Astrocyte (in vitro differentiated cells and primary cell): ENCODE measurements around the gene LRRC2. TPM values are rescaled to one million over a fixed set of nuclear protein-coding genes. Genes with fewer than 3 reads are reported as not detected.
A peak's percentile ranks its signal among the peaks of the same experiment; 100 is the strongest.

ENCODE experiments used
- DNase-seq: peaks from one replicate; pipeline ENCODE4 v3.0.0-alpha.2; 2010; ENCODE audit warnings: low read depth
- FAIRE-seq: peaks from 2 replicates; lab custom pipeline; 2011; peaks lifted over from hg19 to GRCh38; lab: Jason Lieb, UNC
- H2AFZ ChIP-seq: 2 replicates; pipeline ENCODE4 v1.6.0; 2012; ENCODE audit warnings: low read depth, low read length, inconsistent platforms
- H3K27ac ChIP-seq: 2 replicates; pipeline ENCODE4 v1.5.1; 2011; ENCODE audit warnings: low read depth, low read length, inconsistent platforms
- H3K27me3 ChIP-seq: 2 replicates; pipeline ENCODE4 v1.6.0; 2011; ENCODE audit warnings: low read length, inconsistent platforms; ENCODE audit not compliant: insufficient read depth
- H3K36me3 ChIP-seq: 2 replicates; pipeline ENCODE4 v1.5.1; 2011; ENCODE audit warnings: low read length, inconsistent platforms; ENCODE audit not compliant: insufficient read depth
- H3K4me1 ChIP-seq: 2 replicates; pipeline ENCODE4 v1.5.1; 2011; ENCODE audit warnings: low read length, inconsistent platforms; ENCODE audit not compliant: insufficient read depth
- H3K4me2 ChIP-seq: 2 replicates; pipeline ENCODE4 v1.6.0; 2012; ENCODE audit warnings: low read length, inconsistent platforms
- H3K4me3 ChIP-seq: 2 replicates; pipeline ENCODE4 v1.5.1; 2011; ENCODE audit warnings: low read depth, mild to moderate bottlenecking, low read length, inconsistent platforms; ENCODE audit not compliant: insufficient read depth
- H3K79me2 ChIP-seq: 2 replicates; pipeline ENCODE4 v1.6.0; 2012; ENCODE audit warnings: mild to moderate bottlenecking, low read length, inconsistent platforms; ENCODE audit not compliant: insufficient read depth
- H3K9ac ChIP-seq: 2 replicates; pipeline ENCODE4 v1.6.0; 2012; ENCODE audit warnings: mild to moderate bottlenecking, low read length, inconsistent platforms
- H3K9me3 ChIP-seq: 2 replicates; pipeline ENCODE4 v1.5.1; 2012; ENCODE audit warnings: low read depth, mild to moderate bottlenecking, low read length, inconsistent platforms; ENCODE audit not compliant: insufficient read depth
- H4K20me1 ChIP-seq: 2 replicates; pipeline ENCODE4 v1.6.0; 2012; ENCODE audit warnings: low read length, inconsistent platforms; ENCODE audit not compliant: insufficient read depth
- H3K27ac Mint-ChIP-seq: one replicate; pipeline ENCODE4 v1.8.0; 2021; ENCODE audit warnings: mild to moderate bottlenecking, mixed read lengths; ENCODE audit not compliant: unreplicated experiment
- H3K27me3 Mint-ChIP-seq: one replicate; pipeline ENCODE4 v1.8.0; 2021; ENCODE audit warnings: low read depth, mixed read lengths; ENCODE audit not compliant: unreplicated experiment
- H3K36me3 Mint-ChIP-seq: one replicate; pipeline ENCODE4 v1.8.0; 2021; ENCODE audit warnings: low read depth, mixed read lengths; ENCODE audit not compliant: unreplicated experiment
- H3K4me1 Mint-ChIP-seq: one replicate; pipeline ENCODE4 v1.8.0; 2021; ENCODE audit warnings: low read depth, mixed read lengths; ENCODE audit not compliant: unreplicated experiment
- H3K4me3 Mint-ChIP-seq: one replicate; pipeline ENCODE4 v1.8.0; 2021; ENCODE audit warnings: mild to moderate bottlenecking, moderate library complexity, mixed read lengths; ENCODE audit not compliant: unreplicated experiment
- H3K9me3 Mint-ChIP-seq: one replicate; pipeline ENCODE4 v1.8.0; 2021; ENCODE audit warnings: mild to moderate bottlenecking, mixed read lengths; ENCODE audit not compliant: unreplicated experiment
- CTCF ChIP-seq: IDR thresholded peaks from 2 replicates; pipeline ENCODE4 v1.5.1; 2011; ENCODE audit warnings: low read depth, mild to moderate bottlenecking, inconsistent platforms, low read length, moderate library complexity; ENCODE audit not compliant: insufficient read depth
- EZH2 ChIP-seq: IDR thresholded peaks from 2 replicates; pipeline ENCODE4 v1.6.1; 2012; ENCODE audit warnings: mild to moderate bottlenecking, low read length, inconsistent platforms; ENCODE audit not compliant: insufficient read depth
- total RNA-seq: library from RNA; stranded (reverse); gene quantifications from 2 replicates; pipeline ENCODE4 v1.2.1, GENCODE V29; 2021

The LRRC2 gene
- total RNA-seq, 1 donor from 2014 or later: 0.32 TPM

GRCh38 chr3:46571684-46572083, 5.6 kb upstream of the LRRC2 start:
- Mint-ChIP-seq H3K36me3 (no peaks in the 10 kb centered on the region), H3K27ac (no peak overlapping the region), H3K4me1 (peaks cover 3% of the 10 kb centered on the region), H3K27me3 (peaks cover 26% of the 10 kb centered on the region), H3K4me3 (no peak overlapping the region), H3K9me3 (no peaks in the 10 kb centered on the region)
- no peaks in the 10 kb centered on the region for H3K9me3 ChIP-seq
- H3K27ac ChIP-seq: no peak overlapping the region
- DNase-seq: no peak
- H3K36me3 ChIP-seq: no peaks in the 10 kb centered on the region
- H3K27me3 ChIP-seq: peaks cover 22% of the 10 kb centered on the region
- no peak overlapping the region for H3K4me2 ChIP-seq
- no peaks in the 10 kb centered on the region for H3K4me1 ChIP-seq
- no peaks in the 10 kb centered on the region for H3K79me2 ChIP-seq
- H3K9ac ChIP-seq: no peak overlapping the region
- H2AFZ ChIP-seq: no peak overlapping the region
- no peak overlapping the region for H3K4me3 ChIP-seq
- TF ChIP-seq EZH2 (no peak), CTCF (no peak)
- no peaks in the 10 kb centered on the region for H4K20me1 ChIP-seq
- no peak for FAIRE-seq

GRCh38 chr3:46565607-46566039, 479 bp downstream of the LRRC2 start:
- Histone ChIP-seq H3K27ac (no peak overlapping the region), H3K4me2 (peak overlapping the region; percentile 94), H4K20me1 (no peaks in the 10 kb centered on the region), H3K4me3 (peak overlapping the region; percentile 59), H3K9ac (peak overlapping the region; percentile 67), H3K36me3 (no peaks in the 10 kb centered on the region), H2AFZ (peak overlapping the region; percentile 84), H3K9me3 (no peaks in the 10 kb centered on the region), H3K79me2 (no peaks in the 10 kb centered on the region), H3K4me1 (peaks cover 13% of the 10 kb centered on the region), H3K27me3 (no peaks in the 10 kb centered on the region)
- Mint-ChIP-seq H3K27ac (peak overlapping the region; percentile 75), H3K9me3 (peaks cover 11% of the 10 kb centered on the region), H3K4me3 (peak overlapping the region; percentile 57), H3K27me3 (peaks cover 2% of the 10 kb centered on the region), H3K36me3 (peaks cover 6% of the 10 kb centered on the region), H3K4me1 (peaks cover 10% of the 10 kb centered on the region)
- DNase-seq: no peak
- TF ChIP-seq CTCF (no peak), EZH2 (no peak)
- no peak for FAIRE-seq

- peaks cover 2% of the 10 kb centered on the region for H3K27me3 Mint-ChIP-seq
- H3K4me3 ChIP-seq: no peak overlapping the region
- H3K27me3 ChIP-seq: no peaks in the 10 kb centered on the region
- TF ChIP-seq CTCF (no peak), EZH2 (no peak)
- H3K27ac Mint-ChIP-seq: no peak overlapping the region
- H3K9me3 Mint-ChIP-seq: peaks cover 11% of the 10 kb centered on the region
- no peak overlapping the region for H3K9ac ChIP-seq
- peak overlapping the region; percentile 94 for H3K4me2 ChIP-seq
- H3K79me2 ChIP-seq: no peaks in the 10 kb centered on the region
- H3K36me3 ChIP-seq: no peaks in the 10 kb centered on the region
- FAIRE-seq (no peak), DNase-seq (no peak)
- peak overlapping the region; percentile 5 for H3K27ac ChIP-seq
- H3K36me3 Mint-ChIP-seq: peaks cover 6% of the 10 kb centered on the region
- no peaks in the 10 kb centered on the region for H3K9me3 ChIP-seq
- H3K4me1 ChIP-seq: peaks cover 13% of the 10 kb centered on the region
- H4K20me1 ChIP-seq: no peaks in the 10 kb centered on the region
- peaks cover 10% of the 10 kb centered on the region for H3K4me1 Mint-ChIP-seq
- no peak overlapping the region for H2AFZ ChIP-seq
- no peak overlapping the region for H3K4me3 Mint-ChIP-seq
These were observed 1.0 kb downstream of the LRRC2 start for GRCh38 chr3:46565077-46565476.
